Aorta (tissue), 5 donors: ENCODE measurements around the gene IL3RA. TPM values are rescaled to one million over a fixed set of nuclear protein-coding genes. Genes with fewer than 3 reads are reported as not detected.
"Not testable (repeated sequence)": the region's sequence is repeated elsewhere in the genome, so short reads cannot be mapped to it uniquely, and the experiment has no call there.

ENCODE experiments used
- ATAC-seq: fragments of 200-7000 bp; cut with Tn5 transposase; one replicate; pipeline ENCODE4 v1.9.1; 2022; ENCODE audit warnings: moderate library complexity; ENCODE audit not compliant: low FRiP score
- DNase-seq, 2 donors: peaks; one replicate each; pipeline ENCODE4 v3.0.0-alpha.2; 2020
- H3K27ac ChIP-seq, 2 donors: one replicate each; pipeline ENCODE4 v1.5.1; 2013; ENCODE audit warnings: low read length in 2 of 2, mild to moderate bottlenecking in 2 of 2, moderate library complexity in 2 of 2, control low read depth in 1 of 2, inconsistent platforms in 1 of 2, low read depth in 1 of 2
- H3K27me3 ChIP-seq, 2 donors: one replicate each; pipeline ENCODE4 v1.6.1; 2013; ENCODE audit warnings: control low read depth in 1 of 2, low read length in 1 of 2, mild to moderate bottlenecking in 1 of 2, moderate library complexity in 1 of 2; ENCODE audit not compliant: insufficient read depth in 2 of 2, control insufficient read depth in 1 of 2
- H3K36me3 ChIP-seq, 2 donors: one replicate each; pipeline ENCODE4 v1.6.1; 2013; ENCODE audit warnings: control low read depth in 1 of 2, low read length in 1 of 2, mild to moderate bottlenecking in 1 of 2; ENCODE audit not compliant: insufficient read depth in 2 of 2, control insufficient read depth in 1 of 2
- H3K4me1 ChIP-seq, 2 donors: one replicate each; pipeline ENCODE4 v1.6.1; 2013; ENCODE audit warnings: low read length in 2 of 2, control low read depth in 1 of 2, mild to moderate bottlenecking in 1 of 2, moderate library complexity in 1 of 2; ENCODE audit not compliant: insufficient read depth in 2 of 2, control insufficient read depth in 1 of 2
- H3K4me3 ChIP-seq, 2 donors: one replicate each; pipeline ENCODE4 v1.5.1; 2013; ENCODE audit warnings: low read length in 2 of 2, control low read depth in 1 of 2, mild to moderate bottlenecking in 1 of 2
- H3K9me3 ChIP-seq: one replicate; pipeline ENCODE4 v1.6.1; 2013; ENCODE audit warnings: mild to moderate bottlenecking, low read length; ENCODE audit not compliant: control insufficient read depth
- WGBS, 2 donors: extraction: QIAGEN DNeasy Blood & Tissue Kit; methylation state at CpG; one replicate each; pipeline ENCODE4 v1.1.7; 2013; 5-methylcytosine and 5-hydroxymethylcytosine counted together
- intact Hi-C, 2 donors: fragments of 100-400 bp; cut with DNase I; formaldehyde crosslinking; loops; one replicate each; pipeline versions ENCODE4 v1.14.2 to v1.15.0; 2022
- long read RNA-seq, 2 donors: library from polyadenylated mRNA; unstranded; transcript quantifications; one replicate each; pipeline ENCODE4 v2.0.0, GENCODE V29; 2020 to 2021
- polyA plus RNA-seq, 2 donors: library from polyadenylated mRNA; stranded (reverse); fragments of 200-250 nt; gene quantifications; one replicate each; pipeline ENCODE4 v1.2.3, GENCODE V29; 2013
- total RNA-seq, 2 donors: library from RNA; stranded (reverse); fragmentation: NEBNext Ultra II Directional; extraction: Animal tissue kit (Norgen Biotek cat#: 25700); gene quantifications; one replicate each; pipeline ENCODE4 v1.2.1, GENCODE V29; 2021
- donor health status: healthy with polysubstance abuse.
- donor health status: Bipolar disorder and iron deficiency.
- donor health status: DM: no; HTN: no; CAD: no.
- donor health status: DM: no; HTN: no; CAD: no.
- donor health status: DM: yes; HTN: yes; CAD: no.

IL3RA gene
- total RNA-seq (10 to 100 TPM in 1 of 2 donors, 1 to 10 TPM in 1; 6.3 to 21.9 TPM), polyA plus RNA-seq (under 1 TPM in 1 of 2 donors, not detected in 1; 0.95 TPM)
- long read RNA-seq, donor 1, transcript IL3RA-201 (12 exons, 1,706 nt): major isoform, 33 of 58 reads
- long read RNA-seq, donor 1, partial matches to known transcripts: 1 of 58 reads
- long read RNA-seq, donor 1, other reads (novel, unspliced or antisense): 20 of 58 reads
- long read RNA-seq, donor 2, transcript IL3RA-201 (12 exons, 1,706 nt): major isoform, 5 of 22 reads
- long read RNA-seq, donor 2, partial matches to known transcripts: 3 of 22 reads
- long read RNA-seq, donor 2, other reads (novel, unspliced or antisense): 14 of 22 reads

DNA sequence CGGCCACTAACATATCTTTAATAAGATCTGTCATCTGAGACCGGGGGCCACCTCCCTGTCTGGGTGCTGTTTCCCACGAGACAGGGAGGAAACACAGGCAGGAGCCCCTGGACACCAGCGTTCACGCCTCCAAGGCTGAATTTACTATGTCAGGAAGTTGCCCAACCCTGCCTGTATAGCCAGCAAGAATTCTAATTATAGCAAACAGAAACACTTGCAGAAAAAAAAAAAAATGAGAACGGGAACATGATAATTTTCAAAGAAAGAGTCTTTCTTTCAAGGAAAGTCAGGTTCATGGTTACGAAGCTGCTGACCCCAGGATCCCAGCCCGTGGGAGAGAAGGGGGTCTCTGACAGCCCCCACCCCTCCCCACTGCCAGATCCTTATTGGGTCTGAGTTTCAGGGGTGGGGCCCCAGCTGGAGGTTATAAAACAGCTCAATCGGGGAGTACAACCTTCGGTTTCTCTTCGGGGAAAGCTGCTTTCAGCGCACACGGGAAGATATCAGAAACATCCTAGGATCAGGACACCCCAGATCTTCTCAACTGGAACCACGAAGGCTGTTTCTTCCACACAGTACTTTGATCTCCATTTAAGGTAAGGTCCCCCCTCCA is at the start of gene IL3RA:
Gene IL3RA (plus strand): TSS at position 455 of the 613 bp plus-strand sequence. CDS start 4,981 bp downstream, outside the sequence.
- 4 to 8% methylated on average over 14 of the region's 14 CpGs for WGBS, 2 donors
- no peaks in the 10 kb centered on the region for H3K4me1 ChIP-seq
- DNase-seq (peak; percentile 65 to 69), ATAC-seq (peak; percentile 84)
- no peaks in the 10 kb centered on the region for H3K27me3 ChIP-seq
- H3K27ac ChIP-seq: no peak within 1 kb of the TSS
- no peaks in the 10 kb centered on the region for H3K36me3 ChIP-seq
- H3K9me3 ChIP-seq: no peaks in the 10 kb centered on the region
- intact Hi-C loops: no loop called here
- H3K4me3 ChIP-seq: peak within 1 kb of the TSS; percentile 35 to 45

- intact Hi-C loops: no loop called here
- WGBS, 2 donors: 86 to 93% methylated on average over 1 of the region's 1 CpG
- H3K9me3 ChIP-seq: no peaks in the 10 kb centered on the region
- no peak for DNase-seq
- H3K27ac ChIP-seq: no peak overlapping the region
- H3K27me3 ChIP-seq: no peaks in the 10 kb centered on the region
- H3K4me3 ChIP-seq: no peak overlapping the region
- H3K4me1 ChIP-seq: no peaks in the 10 kb centered on the region
- ATAC-seq: no peak
- H3K36me3 ChIP-seq: no peaks in the 10 kb centered on the region
These were observed 47.0 kb upstream of the IL3RA start for GRCh38 chrX:1289535-1289934.

GRCh38 chrX:1291110-1291740 is 45.4 kb upstream of the IL3RA start:
- Histone ChIP-seq H3K27me3 (no peaks in the 10 kb centered on the region), H3K27ac (no peak overlapping the region), H3K4me1 (no peaks in the 10 kb centered on the region), H3K36me3 (no peaks in the 10 kb centered on the region), H3K4me3 (no peak overlapping the region), H3K9me3 (no peaks in the 10 kb centered on the region)
- ATAC-seq: no peak
- WGBS, 2 donors: 82 to 86% methylated on average over 9 of the region's 9 CpGs
- DNase-seq: peak; percentile 4 to 67
- intact Hi-C loops: no loop called here

DNA sequence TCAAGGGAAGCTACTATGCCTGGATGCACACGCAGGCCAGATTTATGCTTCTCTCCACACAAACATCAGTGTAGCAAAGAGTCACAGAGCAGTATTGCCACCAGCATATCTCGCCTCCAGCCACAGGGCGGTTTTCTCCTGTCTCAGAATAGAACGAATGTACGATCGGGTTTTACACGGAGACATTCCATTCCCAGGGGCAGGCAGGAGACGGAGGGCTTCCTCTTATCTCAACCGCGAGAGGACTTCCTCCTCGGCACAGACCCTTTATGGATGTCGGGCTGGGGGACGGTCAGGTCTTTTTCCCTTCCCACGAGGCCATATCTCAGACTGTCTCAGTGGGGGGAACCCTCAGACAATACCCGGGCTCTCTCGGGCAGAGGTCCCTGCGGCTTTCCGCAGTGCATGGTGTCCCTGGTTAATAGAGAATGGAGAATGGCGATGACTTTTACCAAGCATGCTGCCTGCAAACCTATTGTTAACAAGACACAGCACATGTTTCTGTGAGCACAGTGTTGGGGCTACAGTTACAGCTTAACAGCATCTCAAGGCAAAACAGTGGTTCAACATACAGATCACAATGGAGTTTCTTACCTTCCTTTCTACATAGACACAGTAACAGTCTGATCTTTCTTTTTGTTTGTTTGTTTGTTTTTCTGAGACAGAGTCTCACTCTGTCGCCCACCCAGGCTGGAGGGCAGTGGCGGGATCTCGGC is 43.9 kb upstream of the IL3RA start:
- no peak overlapping the region for H3K27ac ChIP-seq
- no peaks in the 10 kb centered on the region for H3K36me3 ChIP-seq
- H3K4me3 ChIP-seq: no peak overlapping the region
- 17 to 20% methylated on average over 22 of the region's 22 CpGs for whole genome bisulfite sequencing, 2 donors
- intact Hi-C loops: no loop called here
- H3K4me1 ChIP-seq: no peaks in the 10 kb centered on the region
- peak in 1 of 2 donors; percentile 43 for DNase-seq
- H3K27me3 ChIP-seq: no peaks in the 10 kb centered on the region
- no peak for ATAC-seq
- H3K9me3 ChIP-seq: no peaks in the 10 kb centered on the region

GRCh38 chrX:1294301-1295067 is 42.1 kb upstream of the IL3RA start:
- Histone ChIP-seq H3K27ac (no peak overlapping the region), H3K4me3 (no peak overlapping the region), H3K9me3 (no peaks in the 10 kb centered on the region), H3K4me1 (no peaks in the 10 kb centered on the region), H3K27me3 (no peaks in the 10 kb centered on the region), H3K36me3 (no peaks in the 10 kb centered on the region)
- ATAC-seq (no peak), DNase-seq (peak in 1 of 2 donors; percentile 48)
- WGBS, 2 donors: 90% methylated on average over 29 of the region's 29 CpGs
- intact Hi-C loops: no loop called here

GRCh38 chrX:1295550-1295949 is 41.0 kb upstream of the IL3RA start:
- WGBS, 2 donors: 78 to 89% methylated on average over 10 of the region's 10 CpGs
- peak in 1 of 2 donors; percentile 26 for DNase-seq
- Histone ChIP-seq H3K4me1 (no peaks in the 10 kb centered on the region), H3K36me3 (no peaks in the 10 kb centered on the region), H3K9me3 (peaks cover 1% of the 10 kb centered on the region), H3K4me3 (no peak overlapping the region), H3K27me3 (no peaks in the 10 kb centered on the region), H3K27ac (no peak overlapping the region)
- intact Hi-C loops: no loop called here
- ATAC-seq: no peak

GRCh38 chrX:1297591-1297990 is 39.0 kb upstream of the IL3RA start:
- WGBS, 2 donors: 90 to 92% methylated on average over 6 to 7 of the region's 8 CpGs
- ATAC-seq: not testable (repeated sequence)

DNA sequence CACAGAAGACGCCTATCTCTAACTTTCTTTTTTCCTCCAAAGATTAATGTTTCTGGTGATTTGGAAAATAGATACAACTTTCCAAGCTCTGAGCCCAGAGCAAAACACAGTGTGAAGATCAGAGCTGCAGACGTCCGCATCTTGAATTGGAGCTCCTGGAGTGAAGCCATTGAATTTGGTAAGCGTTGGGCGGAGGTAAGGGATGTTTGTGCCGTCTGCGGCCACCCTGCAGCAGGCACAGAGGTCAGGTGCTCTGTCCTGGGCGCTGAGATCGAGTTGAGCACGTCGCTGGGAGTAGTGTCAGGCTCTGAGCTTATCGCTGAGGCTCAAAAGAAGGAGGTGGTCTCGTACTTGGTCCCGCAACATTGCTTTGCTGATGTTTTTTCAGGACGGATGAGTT is 36.1 kb upstream of the IL3RA start:
- Histone ChIP-seq H3K27ac (no peak overlapping the region), H3K4me1 (no peaks in the 10 kb centered on the region), H3K27me3 (no peaks in the 10 kb centered on the region), H3K9me3 (peaks cover 2% of the 10 kb centered on the region), H3K36me3 (no peaks in the 10 kb centered on the region), H3K4me3 (no peak overlapping the region)
- WGBS, 2 donors: 36 to 42% methylated on average over 15 of the region's 15 CpGs
- no peak for ATAC-seq
- intact Hi-C loops: no loop called here
- DNase-seq: peak in 1 of 2 donors; percentile 10

More at GRCh38 chrX:1297591-1297990, 39.0 kb upstream of the IL3RA start:
- H3K36me3 ChIP-seq, DNase-seq, H3K27ac ChIP-seq, H3K9me3 ChIP-seq, intact Hi-C loops, H3K27me3 ChIP-seq, H3K4me3 ChIP-seq, H3K4me1 ChIP-seq: not testable (repeated sequence)
